22Rv1 (cell line): ENCODE measurements around the gene TBX3.

ENCODE experiments used
- H3K27ac ChIP-seq: fragments of 450-650 bp; 2 replicates; pipeline ENCODE4 v1.5.1; 2017
- ZFX ChIP-seq: fragments of 450-650 bp; IDR thresholded peaks from 2 replicates; pipeline ENCODE4 v1.6.1; 2017; ENCODE audit warnings: antibody characterized with exemption, borderline replicate concordance
- TF ChIP-seq, protein P1 (sequence below): fragments of 450-650 bp; IDR thresholded peaks from 2 replicates; pipeline ENCODE4 v1.5.1; 2017; ENCODE audit warnings: mild to moderate bottlenecking

The TBX3 gene

DNA sequence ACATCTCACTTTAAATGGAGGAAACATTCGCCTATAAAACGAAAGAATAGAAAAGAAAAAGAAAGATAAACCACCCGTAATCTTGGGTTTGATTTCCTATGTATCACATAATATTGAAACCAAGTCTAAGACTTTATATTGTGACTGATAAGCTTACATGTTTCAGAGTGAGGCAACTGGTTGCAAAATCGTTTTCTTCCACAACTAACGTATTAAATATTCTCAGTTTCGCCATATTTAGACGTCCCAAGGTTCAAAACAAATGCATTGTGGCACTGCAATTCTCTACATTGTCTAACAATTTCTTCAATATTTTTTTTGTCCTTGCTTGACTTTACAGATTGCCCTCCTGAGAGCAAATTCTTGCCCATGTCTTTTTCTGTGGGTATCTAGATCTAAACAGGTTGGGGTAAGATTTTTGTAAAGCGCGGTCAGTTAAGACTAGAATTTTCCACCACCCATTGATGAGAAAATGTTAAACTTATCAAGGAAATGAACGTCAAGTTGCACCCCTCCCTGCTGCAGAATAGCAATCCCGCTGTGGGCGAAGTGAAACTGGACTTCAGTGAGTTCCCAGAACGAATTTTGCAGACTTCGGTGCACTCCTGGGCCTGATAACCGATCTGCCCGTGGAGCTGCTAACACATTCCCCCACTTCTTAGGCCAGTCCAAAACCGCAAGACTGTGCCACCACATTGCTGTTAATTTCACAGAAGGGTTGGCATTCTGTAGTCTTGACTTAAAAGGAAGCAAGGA, 2.7 kb downstream of the TBX3 start:
- H3K27ac ChIP-seq, result peak overlapping the region; percentile 99
- TF ChIP-seq, protein P1, sequence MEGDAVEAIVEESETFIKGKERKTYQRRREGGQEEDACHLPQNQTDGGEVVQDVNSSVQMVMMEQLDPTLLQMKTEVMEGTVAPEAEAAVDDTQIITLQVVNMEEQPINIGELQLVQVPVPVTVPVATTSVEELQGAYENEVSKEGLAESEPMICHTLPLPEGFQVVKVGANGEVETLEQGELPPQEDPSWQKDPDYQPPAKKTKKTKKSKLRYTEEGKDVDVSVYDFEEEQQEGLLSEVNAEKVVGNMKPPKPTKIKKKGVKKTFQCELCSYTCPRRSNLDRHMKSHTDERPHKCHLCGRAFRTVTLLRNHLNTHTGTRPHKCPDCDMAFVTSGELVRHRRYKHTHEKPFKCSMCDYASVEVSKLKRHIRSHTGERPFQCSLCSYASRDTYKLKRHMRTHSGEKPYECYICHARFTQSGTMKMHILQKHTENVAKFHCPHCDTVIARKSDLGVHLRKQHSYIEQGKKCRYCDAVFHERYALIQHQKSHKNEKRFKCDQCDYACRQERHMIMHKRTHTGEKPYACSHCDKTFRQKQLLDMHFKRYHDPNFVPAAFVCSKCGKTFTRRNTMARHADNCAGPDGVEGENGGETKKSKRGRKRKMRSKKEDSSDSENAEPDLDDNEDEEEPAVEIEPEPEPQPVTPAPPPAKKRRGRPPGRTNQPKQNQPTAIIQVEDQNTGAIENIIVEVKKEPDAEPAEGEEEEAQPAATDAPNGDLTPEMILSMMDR, result no peak
- no peak for TF ChIP-seq ZFX

DNA sequence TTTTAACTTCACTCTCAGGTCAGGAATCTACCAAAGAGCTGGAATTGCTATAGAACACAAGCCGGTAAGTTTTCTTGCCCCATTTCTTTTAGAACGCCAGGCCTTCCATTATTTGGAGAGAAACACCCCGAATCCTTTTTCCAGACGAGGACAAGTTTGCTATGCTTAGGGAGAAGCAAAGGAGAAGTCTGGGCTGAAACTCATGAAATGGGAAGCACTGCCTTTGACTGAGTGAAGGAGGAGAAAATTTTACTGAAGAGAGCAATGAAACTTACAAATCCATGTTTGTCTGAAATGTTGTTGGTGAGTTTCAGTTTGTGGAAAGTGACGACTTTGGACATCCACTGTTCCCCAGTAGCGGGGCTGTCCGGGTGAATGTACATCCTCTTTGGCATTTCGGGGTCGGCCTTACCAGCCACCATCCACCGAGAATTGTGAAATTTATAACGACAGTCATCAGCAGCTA, 3.3 kb downstream of the TBX3 start:
- TF ChIP-seq, protein P1, result no peak
- no peak for TF ChIP-seq ZFX
- H3K27ac ChIP-seq, result peak overlapping the region; percentile 99

DNA sequence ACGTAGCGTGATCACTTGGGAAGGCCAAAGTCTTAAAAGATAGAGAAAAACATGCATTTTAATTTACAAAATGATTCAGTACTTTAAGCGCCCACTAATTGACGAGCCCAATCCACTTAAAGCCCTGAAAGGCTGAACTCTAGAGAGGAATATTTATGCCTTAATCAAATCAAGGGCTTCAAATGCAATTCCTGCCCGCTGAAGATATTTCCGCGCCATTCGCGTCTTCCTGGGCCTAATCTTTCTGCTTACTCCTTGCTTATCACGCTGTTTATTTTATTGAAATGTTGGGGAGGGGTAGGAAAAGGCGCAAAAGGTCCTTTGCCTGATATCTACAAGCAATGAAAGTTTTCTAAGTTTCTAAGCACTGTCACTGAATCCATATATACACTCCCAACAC, 4.0 kb downstream of the TBX3 start:
- TF ChIP-seq, protein P1, result no peak
- TF ChIP-seq ZFX, result no peak

DNA sequence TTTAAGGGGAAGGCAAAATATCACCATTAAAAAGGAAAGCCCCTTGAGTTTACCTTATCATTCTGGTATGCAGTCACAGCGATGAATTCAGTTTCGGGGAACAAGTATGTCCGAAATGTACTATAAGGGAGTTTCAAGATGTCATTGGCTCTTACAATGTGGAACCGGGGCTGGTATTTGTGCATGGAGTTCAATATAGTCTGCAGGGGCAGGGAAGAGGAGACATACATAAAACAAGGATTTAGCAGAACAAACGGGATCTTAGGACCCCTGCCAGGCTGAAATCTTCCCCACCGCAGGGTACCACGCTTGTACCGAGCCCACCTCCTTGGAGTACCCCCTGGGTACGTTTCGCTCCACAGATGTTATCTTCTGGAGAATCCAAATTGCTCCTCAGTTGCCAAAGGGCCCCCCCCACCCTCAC, 4.5 kb downstream of the TBX3 start:
- peak overlapping the region; percentile 99 for H3K27ac ChIP-seq

More for the DNA sequence above, 4.0 kb downstream of the TBX3 start:
- H3K27ac ChIP-seq, result peak overlapping the region; percentile 99

DNA sequence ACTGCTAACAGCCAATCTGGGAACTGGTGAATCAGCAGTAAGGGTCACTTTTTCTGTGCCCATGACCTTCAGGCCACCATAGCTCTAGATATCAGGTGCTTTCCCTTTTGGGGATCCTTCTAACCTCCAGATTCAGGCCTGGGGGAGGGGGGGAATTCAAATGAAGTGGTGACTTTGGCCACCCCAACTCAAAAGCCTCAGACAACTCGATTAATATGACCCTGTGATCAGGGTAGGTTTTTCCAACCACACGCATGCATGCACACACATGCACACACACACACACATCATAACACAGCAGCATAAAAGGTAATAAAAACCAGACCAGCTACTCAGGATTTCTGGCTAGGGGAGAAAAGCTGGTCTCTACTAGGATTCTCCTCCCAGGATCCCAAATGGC, 5.3 kb downstream of the TBX3 start:
- peak overlapping the region; percentile 99 for H3K27ac ChIP-seq

More for the DNA sequence above, 4.5 kb downstream of the TBX3 start:
- TF ChIP-seq, protein P1, result no peak
- no peak for TF ChIP-seq ZFX

DNA sequence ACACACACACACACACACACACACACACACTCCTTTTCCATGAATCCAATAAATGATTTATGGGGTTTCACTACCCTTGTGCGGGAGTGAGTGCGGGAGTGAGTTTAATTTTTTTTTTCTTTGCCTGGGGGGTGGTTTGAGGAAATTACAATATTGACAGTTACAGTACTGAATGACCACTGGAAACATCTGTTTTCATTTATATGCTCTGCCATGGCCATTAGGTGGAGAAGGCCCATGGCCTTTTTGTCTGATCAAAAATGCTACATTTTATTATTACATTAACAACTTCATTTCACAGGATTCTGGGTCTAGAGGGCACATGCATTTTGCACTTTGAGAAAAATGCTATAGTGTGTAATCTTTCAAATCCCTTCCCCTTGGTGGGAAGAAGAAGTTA, 5.9 kb downstream of the TBX3 start:
- peak overlapping the region; percentile 99 for H3K27ac ChIP-seq
- TF ChIP-seq, protein P1, result no peak
- TF ChIP-seq ZFX, result no peak

More for the DNA sequence above, 5.3 kb downstream of the TBX3 start:
- TF ChIP-seq, protein P1, result no peak
- no peak for TF ChIP-seq ZFX

DNA sequence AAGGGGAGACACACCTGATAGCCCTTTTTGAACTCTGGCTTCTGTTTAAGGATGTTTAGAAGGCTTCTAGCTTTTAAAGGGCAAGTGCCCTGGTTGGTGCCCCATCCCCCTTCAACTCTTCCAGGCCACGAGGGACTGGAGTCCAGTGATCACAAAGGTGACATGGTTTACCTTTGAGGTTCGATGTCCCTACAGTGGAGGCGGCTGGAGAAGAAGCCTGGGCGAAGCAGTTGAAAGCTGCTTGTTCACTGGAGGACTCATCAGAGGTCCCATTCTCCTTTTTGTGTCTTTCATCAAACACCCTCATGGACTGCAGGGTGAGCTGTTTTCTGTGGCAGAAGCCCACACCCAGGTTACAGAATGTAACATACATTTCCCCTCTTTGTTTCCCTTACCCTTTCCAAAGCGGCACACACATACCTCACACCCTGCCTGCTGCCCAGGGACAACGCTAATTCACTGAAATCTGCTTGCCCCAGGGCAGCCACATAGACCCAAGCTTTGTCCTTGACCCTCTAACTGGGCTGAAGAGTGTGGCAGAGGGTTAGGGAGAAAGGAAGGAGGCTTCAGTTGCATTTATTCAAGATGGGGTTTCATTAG, 7.7 kb downstream of the TBX3 start:
- no peak for TF ChIP-seq ZFX
- TF ChIP-seq, protein P1, result no peak
- peak overlapping the region; percentile 99 for H3K27ac ChIP-seq
